ENCODE data around the gene SLC25A14. TPM values are rescaled to one million over a fixed set of nuclear protein-coding genes. Genes with fewer than 3 reads are reported as not detected.

SLC25A14 gene
- total RNA-seq, 1 experiment from 2014 or later, result 9.6 TPM

DNA sequence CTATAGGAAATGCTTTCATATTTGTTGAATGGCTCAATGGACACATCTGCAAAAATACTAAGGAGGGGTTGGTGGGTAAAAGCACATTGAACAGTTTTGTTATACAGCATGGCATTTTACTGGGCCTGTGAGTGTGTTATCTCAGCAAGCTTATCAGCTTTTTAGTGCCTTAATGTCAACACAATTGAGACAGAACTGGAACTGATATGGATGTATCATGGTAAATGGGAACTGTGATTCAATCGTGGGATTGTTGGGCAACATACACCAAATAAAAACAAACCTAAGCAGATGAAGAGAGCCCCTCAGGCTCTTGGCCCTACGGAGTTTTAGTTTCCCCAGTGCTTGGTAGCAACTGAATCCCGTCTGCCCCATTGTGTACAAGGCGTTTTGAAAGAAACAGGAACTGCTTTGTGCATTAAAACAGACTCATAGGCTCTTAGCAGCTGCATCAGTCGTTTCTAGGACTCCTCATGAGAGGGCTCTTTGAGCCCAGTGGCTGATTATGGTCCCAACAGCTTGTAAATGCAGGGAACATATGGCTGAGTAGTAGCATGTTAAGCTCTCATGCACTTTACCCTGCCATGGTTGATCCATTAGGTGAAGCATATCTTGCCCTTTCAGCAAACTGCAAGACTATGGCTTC, 38.4 kb downstream of the SLC25A14 start:
- DNase-seq (ENCODE audit: low read depth), result no peak

DNA sequence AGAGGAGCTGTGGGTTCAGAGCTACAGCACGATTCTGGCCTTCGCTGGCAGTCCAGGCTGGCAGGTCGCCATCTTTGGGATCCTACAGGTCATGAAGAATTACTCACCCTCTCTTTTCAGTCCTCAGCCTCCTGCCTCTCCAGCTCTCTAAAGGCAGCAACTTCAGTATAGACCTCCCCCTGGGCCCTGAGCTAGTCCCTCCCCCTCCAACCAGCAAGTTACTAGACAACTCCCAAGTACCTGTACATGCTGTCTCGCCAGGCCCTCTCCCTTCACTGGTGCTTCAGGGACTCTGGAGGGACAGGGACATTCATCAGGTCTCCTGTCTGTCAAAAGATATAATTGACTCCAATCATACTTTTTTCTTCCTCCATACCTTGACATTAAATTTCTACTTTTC, 45.8 kb downstream of the SLC25A14 start, which contains the start of gene GPR119:
Gene GPR119 (minus strand): TSS at position 155 of the 400 bp plus-strand sequence. CDS start 227 bp downstream, outside the sequence.
- no peak for DNase-seq (ENCODE audit: low read depth)

DNA sequence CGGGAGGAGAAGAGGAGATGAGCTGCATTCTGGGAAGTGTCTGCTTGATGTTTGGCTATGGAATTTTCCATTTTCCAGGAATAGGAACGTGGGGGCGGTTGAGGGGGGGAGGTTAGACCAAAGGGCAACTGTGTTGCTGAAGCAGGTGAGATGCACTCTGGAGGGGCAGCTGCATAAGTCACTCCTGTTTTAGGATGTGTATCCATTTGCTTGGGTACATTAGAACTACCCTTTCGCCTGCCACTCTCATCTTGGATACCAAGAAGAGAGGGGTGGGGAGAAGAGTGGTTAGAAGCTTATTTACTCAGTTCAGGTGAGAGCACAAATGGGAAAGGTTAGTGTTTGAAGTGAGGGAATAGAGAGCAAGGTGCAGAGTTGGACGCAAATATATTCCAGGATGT, 46.7 kb downstream of the SLC25A14 start:
- no peak for DNase-seq (ENCODE audit: low read depth)

DNA sequence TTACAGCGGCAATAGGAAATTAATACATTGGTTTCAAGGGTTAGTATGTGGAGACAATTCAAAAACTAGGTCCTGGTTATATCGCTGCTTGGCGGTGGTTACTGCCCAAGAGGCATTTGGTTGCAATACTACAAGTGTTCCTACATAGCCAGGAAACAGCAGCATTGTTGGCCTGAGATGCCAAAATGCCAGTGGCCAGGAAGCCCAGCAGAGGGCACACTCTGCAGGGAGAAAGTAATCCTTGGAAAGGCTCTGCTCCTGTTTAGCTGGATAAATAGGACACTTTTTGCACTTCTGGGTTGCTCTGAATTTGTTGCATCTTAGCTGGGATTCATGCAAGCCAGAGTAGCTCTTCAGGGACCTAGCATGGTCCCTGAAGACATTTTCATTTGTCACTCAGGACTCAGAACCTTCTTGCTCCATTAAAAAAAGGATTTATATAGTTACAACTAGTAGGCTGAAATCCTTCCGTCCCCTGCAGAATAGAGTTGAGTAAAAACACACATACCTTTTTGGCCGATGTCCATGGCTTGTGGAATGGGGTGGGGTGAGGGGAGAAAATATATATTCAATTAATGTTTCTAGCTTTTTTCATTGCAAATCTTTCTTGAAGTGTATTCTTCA, 53.8 kb downstream of the SLC25A14 start:
- DNase-seq (ENCODE audit: low read depth), result peak; percentile 35

DNA sequence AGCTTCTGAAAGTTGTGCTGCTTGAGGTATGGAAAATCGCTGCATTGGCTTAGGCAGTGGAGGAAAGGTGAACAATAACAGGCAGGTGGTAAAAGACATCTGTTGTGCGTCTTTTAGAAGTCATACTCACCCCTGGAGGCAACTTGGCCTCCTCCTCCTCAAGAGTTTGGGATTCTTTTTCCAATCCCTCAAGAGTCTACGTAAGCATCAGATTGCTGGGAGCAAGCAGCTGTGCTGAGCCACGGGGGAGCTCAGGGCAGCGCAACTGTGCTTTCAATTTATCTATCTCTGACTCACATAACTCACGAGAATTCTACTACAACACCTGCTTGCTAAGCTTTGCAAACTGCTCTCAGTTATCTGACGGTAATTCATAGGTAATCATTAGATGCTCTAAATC, 55.6 kb downstream of the SLC25A14 start:
- DNase-seq (ENCODE audit: low read depth), result no peak

DNA sequence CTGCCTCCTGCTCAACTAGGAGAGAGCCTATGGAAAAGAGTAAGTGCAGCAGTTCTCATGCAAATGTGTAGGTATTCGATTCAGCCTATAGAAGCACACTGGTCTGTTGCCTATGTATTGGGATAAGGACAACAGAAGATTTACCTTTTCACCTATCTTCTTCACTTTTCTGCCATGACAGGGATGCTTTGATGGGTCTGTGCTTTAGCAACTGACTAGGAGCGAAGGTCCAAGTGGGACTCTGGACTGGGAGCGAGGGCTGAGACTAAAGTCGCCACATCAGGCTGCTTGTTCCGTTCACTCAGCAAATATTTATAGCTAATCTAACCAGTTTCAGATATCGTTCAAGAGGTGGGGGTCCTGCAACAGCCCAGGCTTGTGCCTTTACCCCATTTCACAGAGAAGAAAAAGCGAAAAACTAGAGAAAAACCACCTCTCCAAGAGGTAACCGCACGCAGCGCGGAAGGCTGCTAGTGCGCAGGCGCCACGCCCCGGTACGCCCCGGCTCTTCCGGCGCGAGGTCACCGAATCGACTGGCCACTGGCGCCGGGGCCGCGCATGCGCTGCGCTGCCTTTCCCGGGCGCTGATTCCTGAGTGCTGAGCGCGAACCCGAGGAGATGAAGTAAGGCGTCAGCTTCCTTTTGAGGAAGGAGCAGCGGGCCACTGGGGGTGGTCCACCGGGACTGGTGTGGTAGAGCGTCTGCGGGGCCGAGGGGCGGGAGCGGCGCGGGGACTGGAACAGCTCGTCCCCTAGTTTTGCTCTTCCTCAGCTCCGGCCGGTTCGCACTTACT, 61.9 kb downstream of the SLC25A14 start, which contains the start of gene RBMX2:
Gene RBMX2 (plus strand): TSS at position 573 of the 793 bp plus-strand sequence. CDS start 46 bp downstream, at position 619.
- peak; percentile 71 for DNase-seq (ENCODE audit: low read depth)

DNA sequence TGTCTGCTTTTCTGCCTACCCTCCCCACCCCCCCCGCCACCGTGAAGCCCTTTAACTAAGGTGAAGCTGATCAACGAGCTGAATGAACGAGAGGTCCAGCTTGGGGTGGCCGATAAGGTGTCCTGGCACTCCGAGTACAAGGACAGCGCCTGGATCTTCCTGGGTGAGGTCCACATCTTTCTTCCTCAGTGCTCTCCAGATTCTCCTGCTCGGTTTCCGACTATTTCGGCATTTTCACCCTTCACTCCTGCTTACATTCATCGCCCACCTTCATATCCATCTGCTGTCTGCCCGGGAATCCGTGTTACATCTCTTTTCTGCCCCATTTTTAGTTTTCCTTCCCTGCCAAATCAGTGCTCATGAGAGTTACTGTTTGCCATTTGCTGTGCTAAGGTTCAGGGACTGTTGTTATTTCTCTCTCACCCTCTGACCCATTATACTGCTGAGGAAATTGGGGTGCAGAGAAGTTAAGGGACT, 62.5 kb downstream of the SLC25A14 start:
- no peak for DNase-seq (ENCODE audit: low read depth)

DNA sequence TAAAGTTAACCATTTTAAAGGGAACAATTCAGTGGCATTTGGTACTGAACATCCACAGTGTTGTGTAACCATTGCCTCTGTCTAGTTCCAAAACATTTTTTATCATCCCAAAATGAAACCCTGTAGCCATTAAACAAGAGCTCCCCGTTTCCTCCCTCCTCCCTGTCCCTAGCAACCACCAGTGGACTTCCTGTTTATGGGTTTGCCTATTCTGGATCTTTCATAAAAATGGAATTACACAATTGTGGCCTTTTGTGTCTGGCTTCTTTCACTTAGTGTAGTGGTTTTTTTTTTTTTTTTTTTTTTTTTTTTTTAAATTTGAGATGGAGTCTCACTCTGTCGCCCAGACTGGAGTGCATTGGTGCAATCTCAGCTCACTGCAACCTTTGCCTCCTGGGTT, 73.7 kb downstream of the SLC25A14 start:
- no peak for DNase-seq (ENCODE audit: low read depth)

DNA sequence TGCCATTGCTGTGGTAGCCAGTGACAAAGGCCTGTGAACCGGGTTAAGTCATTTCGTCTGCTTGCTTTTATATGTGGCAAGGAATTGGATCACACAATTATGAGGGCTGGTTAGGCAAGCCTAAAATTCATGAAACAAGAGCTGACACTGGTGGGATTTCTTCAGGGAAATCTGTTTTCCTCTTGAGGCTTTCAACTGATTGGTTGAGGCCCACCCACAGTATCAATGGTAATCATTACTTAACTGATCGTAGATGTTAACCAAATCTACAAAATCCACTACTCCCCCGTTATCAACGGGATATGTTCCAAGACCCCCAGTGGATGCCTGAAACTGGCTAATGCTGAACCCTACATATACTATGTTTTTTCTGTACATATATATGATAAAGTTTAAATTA, 75.1 kb downstream of the SLC25A14 start:
- DNase-seq (ENCODE audit: low read depth), result no peak

DNA sequence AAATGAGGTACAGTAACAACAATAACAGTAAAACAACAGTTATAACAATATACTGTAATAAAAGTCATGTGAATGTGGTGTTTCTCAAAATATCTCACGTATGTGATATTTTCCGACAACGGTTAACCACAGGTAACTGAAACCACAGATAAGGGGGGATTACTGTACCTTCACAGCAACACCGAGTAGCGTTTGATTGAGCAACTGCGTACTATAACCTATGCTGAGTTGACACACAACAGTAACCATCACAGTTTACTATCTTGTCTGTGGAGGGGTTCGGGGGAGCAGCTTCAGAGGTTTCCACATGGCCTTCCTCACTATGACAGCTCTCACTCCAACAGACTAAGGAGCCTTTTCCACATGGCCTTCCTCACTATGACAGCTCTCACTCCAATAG, 75.5 kb downstream of the SLC25A14 start:
- DNase-seq (ENCODE audit: low read depth), result no peak

DNA sequence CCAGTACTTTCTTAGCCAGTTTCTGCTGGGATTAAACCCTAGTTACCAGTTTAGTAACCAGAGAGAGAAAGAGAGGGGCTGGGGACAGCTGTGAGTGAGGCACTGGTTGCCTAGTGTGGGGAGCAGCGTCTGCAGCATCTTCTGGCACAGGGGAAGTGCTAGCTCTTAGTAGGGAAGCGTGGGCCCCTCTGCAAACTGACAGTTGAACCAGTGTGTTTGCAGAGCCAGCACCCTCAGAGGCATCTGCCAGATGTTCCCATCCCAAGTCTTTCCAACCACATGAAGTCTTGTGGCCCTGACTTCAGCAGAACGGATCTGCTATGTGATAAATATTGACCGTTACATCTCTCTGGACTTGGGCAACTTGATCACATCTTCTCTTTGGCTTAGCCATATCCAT, 77.1 kb downstream of the SLC25A14 start:
- no peak for DNase-seq (ENCODE audit: low read depth)

DNA sequence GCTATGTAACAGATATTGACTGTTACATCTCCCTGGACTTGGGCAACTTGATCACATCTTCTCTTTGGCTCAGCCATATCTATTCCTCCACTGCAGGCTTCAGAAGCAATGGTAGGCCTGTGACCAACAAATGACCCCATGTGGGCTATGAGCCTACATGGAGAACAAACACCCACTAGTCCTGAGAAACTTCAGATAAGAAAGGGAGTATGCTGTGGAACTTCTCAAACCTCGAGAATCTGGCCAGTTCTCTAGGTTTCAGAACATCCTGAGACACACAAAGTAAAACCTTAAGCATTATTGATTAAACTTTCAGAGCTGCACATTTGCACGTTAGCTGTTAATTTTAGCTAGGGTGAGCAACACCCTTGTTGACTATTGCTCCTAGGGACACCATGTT, 78.3 kb downstream of the SLC25A14 start:
- DNase-seq (ENCODE audit: low read depth), result no peak

DNA sequence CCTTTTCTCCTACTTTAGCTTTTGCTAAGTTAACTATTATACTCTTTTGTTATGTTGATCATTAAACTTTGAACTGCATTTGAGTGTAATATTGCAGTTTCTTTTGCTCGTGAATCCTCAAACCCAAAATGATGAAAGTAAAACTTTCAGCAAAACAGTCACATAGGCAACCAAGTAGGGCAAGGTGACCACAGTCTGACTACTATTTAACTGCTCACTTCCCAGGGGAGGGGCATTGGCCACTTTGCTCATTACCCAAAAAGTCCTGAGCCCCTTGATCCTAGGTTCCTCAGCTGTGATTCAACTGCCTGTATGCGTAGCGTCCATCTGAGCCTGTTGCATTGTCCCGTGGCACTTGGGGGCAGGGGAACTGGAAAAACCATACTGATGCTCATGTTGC, 79.0 kb downstream of the SLC25A14 start:
- DNase-seq (ENCODE audit: low read depth), result no peak

DNA sequence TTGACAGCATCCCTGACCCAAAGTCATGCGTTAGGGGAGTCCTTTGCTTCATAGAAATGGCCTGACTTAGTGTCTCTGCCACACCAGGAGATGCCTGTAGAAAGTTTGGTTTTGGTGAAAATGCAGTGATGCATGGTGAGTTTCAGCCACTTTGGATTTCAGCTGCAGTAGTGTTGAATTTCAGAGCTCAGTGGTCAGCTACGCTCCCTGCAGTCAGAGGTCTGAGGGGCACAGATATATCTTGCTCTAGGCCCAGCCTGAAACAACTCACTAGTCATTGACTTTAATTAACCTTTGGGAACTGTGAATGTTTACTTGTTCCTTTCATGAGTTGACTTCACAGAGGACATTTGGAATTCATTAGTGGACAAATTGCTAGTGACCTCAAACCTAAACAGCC, 79.5 kb downstream of the SLC25A14 start:
- no peak for DNase-seq (ENCODE audit: low read depth)

Small RNA genes within 50 kb of the gene (small RNA-seq; reads per million reads assigned to genes)
- gene AL035423.1 (not detected), gene RNU6-1130P (not detected)

Other genes starting within 250 kb of the SLC25A14 start
- gene ELF4, start 229.4 kb upstream of the SLC25A14 start, total RNA-seq (2014; rRNA removed; shearing (Covaris generic)), result 13.1 and 18.2 TPM in 2 replicates
- gene AIFM1, start 174.1 kb upstream of the SLC25A14 start, total RNA-seq (2014; rRNA removed; shearing (Covaris generic)), result 27.0 and 28.3 TPM in 2 replicates
- 0.16 TPM in 1 of 2 replicates, not detected in the other for gene RAB33A, start 168.0 kb upstream of the SLC25A14 start, total RNA-seq (2014; rRNA removed; shearing (Covaris generic))
- 5.6 and 7.5 TPM in 2 replicates for gene ZNF280C, start 71.0 kb upstream of the SLC25A14 start, total RNA-seq (2014; rRNA removed; shearing (Covaris generic))
- not detected in 2 replicates for gene GPR119, start 45.8 kb downstream of the SLC25A14 start, total RNA-seq (2014; rRNA removed; shearing (Covaris generic))
- 21.7 and 25.4 TPM in 2 replicates for gene RBMX2, start 62.1 kb downstream of the SLC25A14 start, total RNA-seq (2014; rRNA removed; shearing (Covaris generic))